Natural killer cell treated with Interleukin-12 subunit alpha and Interleukin-12 subunit beta and Interleukin-15 and Interleukin-18, amount 100 ng/mL, for 72 hours (primary cell): ENCODE measurements around the gene SOX6. TPM values are rescaled to one million over a fixed set of nuclear protein-coding genes. Genes with fewer than 3 reads are reported as not detected.

Experiments
- ATAC-seq, 2 donors: fragments of 150-1000 bp; cut with Tn5 transposase in 1 of 2; sonication (Bioruptor Pico), chemical (Tn5 transposase) in 1 of 2; 2 replicates each; pipeline ENCODE4 v1.10.0; 2021
- DNase-seq: peaks from one replicate; pipeline ENCODE4 v3.0.0; 2022; ENCODE audit warnings: low spot score
- H3K27ac Mint-ChIP-seq, 2 donors: 1 replicate in 1 of 2; 2 replicates in 1 of 2; pipeline ENCODE4 v1.8.0; 2022; ENCODE audit warnings: mixed read lengths in 2 of 2, mild to moderate bottlenecking in 1 of 2, moderate library complexity in 1 of 2
- H3K27me3 Mint-ChIP-seq, 2 donors: 1 replicate in 1 of 2; 2 replicates in 1 of 2; pipeline ENCODE4 v1.8.0; 2022; ENCODE audit warnings: mixed read lengths in 2 of 2
- H3K36me3 Mint-ChIP-seq: one replicate; pipeline ENCODE4 v1.8.0; 2022; ENCODE audit warnings: mixed read lengths
- H3K4me1 Mint-ChIP-seq, 2 donors: 1 replicate in 1 of 2; 2 replicates in 1 of 2; pipeline ENCODE4 v1.8.0; 2022; ENCODE audit warnings: low read depth in 2 of 2, mixed read lengths in 2 of 2, mild to moderate bottlenecking in 1 of 2
- H3K4me3 Mint-ChIP-seq: one replicate; pipeline ENCODE4 v1.8.0; 2022; ENCODE audit warnings: mixed read lengths
- H3K9me3 Mint-ChIP-seq: 2 replicates; pipeline ENCODE4 v1.8.0; 2022; ENCODE audit warnings: mixed read lengths
- total RNA-seq, 2 donors: library from RNA; stranded (reverse); gene quantifications; one replicate each; pipeline ENCODE4 v1.2.3, GENCODE V29; 2022

SOX6 gene
- total RNA-seq, 2 donors from 2014 or later = not detected

GRCh38 chr11:16195651-16196050 lies 160.7 kb downstream of the SOX6 start:
- ATAC-seq (no peak), DNase-seq (no peak)
- no peaks in the 10 kb centered on the region for H3K36me3 Mint-ChIP-seq
- peaks cover 8% of the 10 kb centered on the region for H3K9me3 Mint-ChIP-seq
- no peaks in the 10 kb centered on the region for H3K27me3 Mint-ChIP-seq
- no peak overlapping the region for H3K27ac Mint-ChIP-seq
- no peak overlapping the region for H3K4me3 Mint-ChIP-seq
- H3K4me1 Mint-ChIP-seq = no peaks in the 10 kb centered on the region

GRCh38 chr11:16194566-16194965 lies 161.8 kb downstream of the SOX6 start:
- DNase-seq (no peak), ATAC-seq (no peak)
- H3K4me3 Mint-ChIP-seq = no peak overlapping the region
- no peaks in the 10 kb centered on the region for H3K36me3 Mint-ChIP-seq
- H3K4me1 Mint-ChIP-seq = no peaks in the 10 kb centered on the region
- no peak overlapping the region for H3K27ac Mint-ChIP-seq
- H3K27me3 Mint-ChIP-seq = no peaks in the 10 kb centered on the region
- peaks cover 8% of the 10 kb centered on the region for H3K9me3 Mint-ChIP-seq

GRCh38 chr11:16193897-16194381 lies 162.4 kb downstream of the SOX6 start:
- no peak for DNase-seq
- H3K36me3 Mint-ChIP-seq = no peaks in the 10 kb centered on the region
- no peaks in the 10 kb centered on the region for H3K27me3 Mint-ChIP-seq
- peaks cover 12% of the 10 kb centered on the region for H3K9me3 Mint-ChIP-seq
- H3K4me3 Mint-ChIP-seq = no peak overlapping the region
- H3K27ac Mint-ChIP-seq = no peak overlapping the region
- H3K4me1 Mint-ChIP-seq = no peaks in the 10 kb centered on the region
- ATAC-seq = no peak

- no peaks in the 10 kb centered on the region for H3K27me3 Mint-ChIP-seq
- peaks cover 10% of the 10 kb centered on the region for H3K9me3 Mint-ChIP-seq
- H3K27ac Mint-ChIP-seq = no peak overlapping the region
- H3K36me3 Mint-ChIP-seq = no peaks in the 10 kb centered on the region
- H3K4me3 Mint-ChIP-seq = no peak overlapping the region
- DNase-seq (no peak), ATAC-seq (no peak)
- H3K4me1 Mint-ChIP-seq = no peaks in the 10 kb centered on the region
These were observed 164.5 kb downstream of the SOX6 start for GRCh38 chr11:16191868-16192240.

GRCh38 chr11:16191212-16191867 lies 165.0 kb downstream of the SOX6 start:
- H3K27me3 Mint-ChIP-seq = peaks cover 0 to 2% of the 10 kb centered on the region in 2 donors
- H3K4me1 Mint-ChIP-seq = no peaks in the 10 kb centered on the region
- H3K36me3 Mint-ChIP-seq = no peaks in the 10 kb centered on the region
- ATAC-seq = no peak
- no peak overlapping the region for H3K4me3 Mint-ChIP-seq
- peaks cover 10% of the 10 kb centered on the region for H3K9me3 Mint-ChIP-seq
- DNase-seq = no peak
- no peak overlapping the region for H3K27ac Mint-ChIP-seq

GRCh38 chr11:16186680-16187079 lies 169.7 kb downstream of the SOX6 start:
- DNase-seq (no peak), ATAC-seq (no peak)
- Mint-ChIP-seq H3K36me3 (no peaks in the 10 kb centered on the region), H3K4me1 (no peaks in the 10 kb centered on the region), H3K4me3 (no peak overlapping the region), H3K27me3 (peaks cover 0 to 2% of the 10 kb centered on the region in 2 donors), H3K27ac (no peak overlapping the region), H3K9me3 (peaks cover 4% of the 10 kb centered on the region)

GRCh38 chr11:16185042-16185441 lies 171.3 kb downstream of the SOX6 start:
- H3K4me3 Mint-ChIP-seq = no peak overlapping the region
- ATAC-seq (no peak), DNase-seq (no peak)
- H3K9me3 Mint-ChIP-seq = peaks cover 4% of the 10 kb centered on the region
- no peaks in the 10 kb centered on the region for H3K4me1 Mint-ChIP-seq
- no peak overlapping the region for H3K27ac Mint-ChIP-seq
- no peaks in the 10 kb centered on the region for H3K36me3 Mint-ChIP-seq
- peaks cover 0 to 2% of the 10 kb centered on the region in 2 donors for H3K27me3 Mint-ChIP-seq

- DNase-seq (no peak), ATAC-seq (no peak)
- H3K4me1 Mint-ChIP-seq = no peaks in the 10 kb centered on the region
- H3K36me3 Mint-ChIP-seq = no peaks in the 10 kb centered on the region
- H3K27me3 Mint-ChIP-seq = peaks cover 0 to 2% of the 10 kb centered on the region in 2 donors
- no peak overlapping the region for H3K4me3 Mint-ChIP-seq
- peaks cover 4% of the 10 kb centered on the region for H3K9me3 Mint-ChIP-seq
- no peak overlapping the region for H3K27ac Mint-ChIP-seq
These were observed 171.8 kb downstream of the SOX6 start for GRCh38 chr11:16184588-16184987.

- H3K9me3 Mint-ChIP-seq = no peaks in the 10 kb centered on the region
- DNase-seq = no peak
These were observed 173.8 kb downstream of the SOX6 start for GRCh38 chr11:16182553-16182952.

GRCh38 chr11:16180868-16181267 lies 175.5 kb downstream of the SOX6 start:
- H3K4me3 Mint-ChIP-seq = no peak overlapping the region
- H3K4me1 Mint-ChIP-seq = no peaks in the 10 kb centered on the region
- H3K9me3 Mint-ChIP-seq = no peaks in the 10 kb centered on the region
- no peaks in the 10 kb centered on the region for H3K27me3 Mint-ChIP-seq
- H3K36me3 Mint-ChIP-seq = no peaks in the 10 kb centered on the region
- no peak for ATAC-seq
- no peak overlapping the region for H3K27ac Mint-ChIP-seq
- no peak for DNase-seq

More at GRCh38 chr11:16182553-16182952, 173.8 kb downstream of the SOX6 start:
- Mint-ChIP-seq H3K27me3 (peaks cover 0 to 2% of the 10 kb centered on the region in 2 donors), H3K27ac (no peak overlapping the region), H3K36me3 (no peaks in the 10 kb centered on the region), H3K4me1 (no peaks in the 10 kb centered on the region), H3K4me3 (no peak overlapping the region)
- no peak for ATAC-seq

GRCh38 chr11:16179676-16180075 lies 176.7 kb downstream of the SOX6 start:
- ATAC-seq = no peak
- DNase-seq = no peak
- Mint-ChIP-seq H3K36me3 (no peaks in the 10 kb centered on the region), H3K4me3 (no peak overlapping the region), H3K9me3 (no peaks in the 10 kb centered on the region), H3K27me3 (no peaks in the 10 kb centered on the region), H3K27ac (no peak overlapping the region), H3K4me1 (no peaks in the 10 kb centered on the region)

GRCh38 chr11:16178273-16178672 lies 178.1 kb downstream of the SOX6 start:
- no peak for DNase-seq
- Mint-ChIP-seq H3K4me3 (no peak overlapping the region), H3K36me3 (no peaks in the 10 kb centered on the region), H3K27me3 (no peaks in the 10 kb centered on the region), H3K4me1 (no peaks in the 10 kb centered on the region), H3K27ac (no peak overlapping the region), H3K9me3 (no peaks in the 10 kb centered on the region)
- no peak for ATAC-seq

GRCh38 chr11:16177688-16178087 lies 178.7 kb downstream of the SOX6 start:
- Mint-ChIP-seq H3K36me3 (no peaks in the 10 kb centered on the region), H3K9me3 (no peaks in the 10 kb centered on the region), H3K4me3 (no peak overlapping the region), H3K27ac (no peak overlapping the region), H3K4me1 (no peaks in the 10 kb centered on the region), H3K27me3 (no peaks in the 10 kb centered on the region)
- ATAC-seq = no peak
- DNase-seq = no peak

GRCh38 chr11:16173798-16174197 lies 182.5 kb downstream of the SOX6 start:
- Mint-ChIP-seq H3K36me3 (no peaks in the 10 kb centered on the region), H3K4me3 (no peak overlapping the region), H3K27ac (no peak overlapping the region), H3K9me3 (no peaks in the 10 kb centered on the region), H3K27me3 (no peaks in the 10 kb centered on the region), H3K4me1 (no peaks in the 10 kb centered on the region)
- DNase-seq (no peak), ATAC-seq (no peak)

- Mint-ChIP-seq H3K27me3 (no peaks in the 10 kb centered on the region), H3K4me1 (no peaks in the 10 kb centered on the region), H3K36me3 (no peaks in the 10 kb centered on the region), H3K9me3 (no peaks in the 10 kb centered on the region), H3K4me3 (no peak overlapping the region), H3K27ac (no peak overlapping the region)
- no peak for DNase-seq
- ATAC-seq = no peak
These were observed 184.5 kb downstream of the SOX6 start for GRCh38 chr11:16171882-16172281.
